Brain microvascular endothelial cell (primary cell): ENCODE results near the gene MTRFR.

Experiments used
- DNase-seq: peaks from one replicate; pipeline ENCODE4 v3.0.0-alpha.2; 2020
- H3K27ac ChIP-seq: fragments of 250-450 bp; sonication (Bioruptor Pico); 2 replicates; pipeline ENCODE4 v1.5.1; 2020; ENCODE audit warnings: mild to moderate bottlenecking, moderate library complexity
- H3K27me3 ChIP-seq: fragments of 250-450 bp; sonication (Bioruptor Pico); replicated peaks from 2 replicates; pipeline ENCODE4 v1.5.1; 2020; ENCODE audit warnings: mild to moderate bottlenecking
- H3K36me3 ChIP-seq: fragments of 250-450 bp; sonication (Bioruptor Pico); replicated peaks from 2 replicates; pipeline ENCODE4 v1.5.1; 2020; ENCODE audit warnings: mild to moderate bottlenecking
- H3K4me3 ChIP-seq: 2 replicates; pipeline ENCODE4 v1.5.1; 2011; ENCODE audit warnings: low read depth, mild to moderate bottlenecking, control low read depth, low read length, moderate library complexity
- CTCF ChIP-seq: IDR thresholded peaks from 2 replicates; pipeline ENCODE4 v1.5.1; 2011; ENCODE audit warnings: low read depth, mild to moderate bottlenecking, moderate library complexity, low read length, control low read depth, inconsistent platforms; ENCODE audit errors: missing control alignments
- in situ Hi-C: cut with HindIII; loops from 2 replicates; pipeline ENCODE4 v1.10.0; 2017; ENCODE audit warnings: low sequenced_read_pairs, low pct_ligation_motif_present

Gene MTRFR

GRCh38 chr12:123284669-123285068 lies 51.4 kb downstream of the MTRFR start:
- TF ChIP-seq CTCF = no peak
- Histone ChIP-seq H3K27me3 (no peaks in the 10 kb centered on the region), H3K4me3 (no peak overlapping the region), H3K36me3 (no peaks in the 10 kb centered on the region), H3K27ac (no peak overlapping the region)
- DNase-seq = no peak
- in situ Hi-C loops = no loop called here

GRCh38 chr12:123286652-123287373 lies 53.6 kb downstream of the MTRFR start:
- Histone ChIP-seq H3K27ac (no peak overlapping the region), H3K36me3 (no peaks in the 10 kb centered on the region), H3K27me3 (no peaks in the 10 kb centered on the region), H3K4me3 (no peak overlapping the region)
- DNase-seq = no peak
- TF ChIP-seq CTCF = no peak
- in situ Hi-C loops = no loop called here

- Histone ChIP-seq H3K4me3 (no peak overlapping the region), H3K36me3 (peaks cover 18% of the 10 kb centered on the region), H3K27ac (no peak overlapping the region), H3K27me3 (no peaks in the 10 kb centered on the region)
- in situ Hi-C loops = no loop called here
- TF ChIP-seq CTCF = no peak
- DNase-seq = no peak
Observed at GRCh38 chr12:123288751-123289346, 55.6 kb downstream of the MTRFR start.

- in situ Hi-C loops = no loop called here
- no peak for DNase-seq
- Histone ChIP-seq H3K27me3 (no peaks in the 10 kb centered on the region), H3K27ac (no peak overlapping the region), H3K4me3 (no peak overlapping the region), H3K36me3 (peaks cover 25% of the 10 kb centered on the region)
- no peak for TF ChIP-seq CTCF
Observed at GRCh38 chr12:123289911-123290310, 56.7 kb downstream of the MTRFR start.

GRCh38 chr12:123293178-123293760 lies 60.0 kb downstream of the MTRFR start:
- Histone ChIP-seq H3K4me3 (no peak overlapping the region), H3K36me3 (peaks cover 52% of the 10 kb centered on the region), H3K27ac (no peak overlapping the region), H3K27me3 (no peaks in the 10 kb centered on the region)
- DNase-seq = no peak
- in situ Hi-C loops = no loop called here
- TF ChIP-seq CTCF = no peak
